Psoas muscle (tissue), 8 donors: ENCODE data around the gene STXBP1. TPM values are rescaled to one million over a fixed set of nuclear protein-coding genes. Genes with fewer than 3 reads are reported as not detected.
A peak's percentile ranks its signal among the peaks of the same experiment; 100 is the strongest.

Source experiments
- ATAC-seq, 4 donors: fragments of 200-7000 bp; cut with Tn5 transposase; one replicate each; pipeline ENCODE4 v1.9.1; 2020; ENCODE audit warnings: moderate library complexity in 3 of 4, mild to moderate bottlenecking in 2 of 4
- DNase-seq, 2 donors: peaks; one replicate each; pipeline ENCODE4 v3.0.0-alpha.2; 2020
- H3K27ac ChIP-seq: fragments of 200-600 bp; one replicate; pipeline ENCODE4 v1.8.0; 2022
- H3K27me3 ChIP-seq, 3 donors: fragments of 200-600 bp in 1 of 3; one replicate each; pipeline versions ENCODE4 v1.6.1 to v1.8.0; 2013 to 2022; ENCODE audit warnings: low read length in 2 of 3, mild to moderate bottlenecking in 2 of 3, moderate library complexity in 1 of 3; ENCODE audit not compliant: insufficient read depth in 3 of 3
- H3K36me3 ChIP-seq, 2 donors: fragments of 200-600 bp in 1 of 2; one replicate each; pipeline versions ENCODE4 v1.6.1 to v1.8.0; 2013 to 2022; ENCODE audit warnings: low read depth in 1 of 2, mild to moderate bottlenecking in 1 of 2, moderate library complexity in 1 of 2; ENCODE audit not compliant: insufficient read depth in 1 of 2
- H3K4me1 ChIP-seq: fragments of 200-600 bp; one replicate; pipeline ENCODE4 v1.8.0; 2022
- H3K4me3 ChIP-seq: fragments of 200-600 bp; one replicate; pipeline ENCODE4 v1.8.0; 2022; ENCODE audit warnings: mild to moderate bottlenecking
- H3K9me3 ChIP-seq: fragments of 200-600 bp; one replicate; pipeline ENCODE4 v1.8.0; 2022
- WGBS, 3 donors: extraction: QIAGEN DNeasy Blood & Tissue Kit; methylation state at CpG; one replicate each; pipeline versions ENCODE4 v1.1.6 to v1.1.7; 2013; 5-methylcytosine and 5-hydroxymethylcytosine counted together
- intact Hi-C, 2 donors: fragments of 100-400 bp; cut with DNase I; formaldehyde crosslinking; loops; one replicate each; pipeline versions ENCODE4 v1.11.0 to v1.14.2; 2022
- polyA plus RNA-seq, 3 donors: library from polyadenylated mRNA; stranded (reverse); fragments of 200-250 nt; gene quantifications; one replicate each; pipeline ENCODE4 v1.2.3, GENCODE V29; 2013
- total RNA-seq, 4 donors: library from RNA; stranded (reverse); fragmentation: NEBNext Ultra II Directional in 2 of 4; extraction: Animal tissue kit (Norgen Biotek cat#: 25700) in 2 of 4; gene quantifications; one replicate each; pipeline versions ENCODE4 v1.2.1 to v1.2.4, GENCODE V29; 2021 to 2023
- TF ChIP-seq, protein P1 (sequence below): fragments of 200-600 bp; IDR thresholded peaks from one replicate; pipeline ENCODE4 v1.8.0; 2022; ENCODE audit warnings: antibody characterized with exemption
- donor health status: healthy with polysubstance abuse.
- donor health status: DM: no; HTN: no; CAD: no; lungs with moderate emphysema.
- donor health status: Bipolar disorder and iron deficiency.
- donor health status: healthy.
- donor health status: DM: yes; HTN: yes; CAD: no.
- donor health status: DM: no; HTN: no; CAD: no.
- donor health status: DM: no; HTN: no; CAD: no.
- donor health status: DM: yes; HTN: yes; CAD: no.

Gene STXBP1
- total and polyA plus RNA-seq, 7 donors, result 2.8 to 12.3 (median 6.7) TPM

DNA sequence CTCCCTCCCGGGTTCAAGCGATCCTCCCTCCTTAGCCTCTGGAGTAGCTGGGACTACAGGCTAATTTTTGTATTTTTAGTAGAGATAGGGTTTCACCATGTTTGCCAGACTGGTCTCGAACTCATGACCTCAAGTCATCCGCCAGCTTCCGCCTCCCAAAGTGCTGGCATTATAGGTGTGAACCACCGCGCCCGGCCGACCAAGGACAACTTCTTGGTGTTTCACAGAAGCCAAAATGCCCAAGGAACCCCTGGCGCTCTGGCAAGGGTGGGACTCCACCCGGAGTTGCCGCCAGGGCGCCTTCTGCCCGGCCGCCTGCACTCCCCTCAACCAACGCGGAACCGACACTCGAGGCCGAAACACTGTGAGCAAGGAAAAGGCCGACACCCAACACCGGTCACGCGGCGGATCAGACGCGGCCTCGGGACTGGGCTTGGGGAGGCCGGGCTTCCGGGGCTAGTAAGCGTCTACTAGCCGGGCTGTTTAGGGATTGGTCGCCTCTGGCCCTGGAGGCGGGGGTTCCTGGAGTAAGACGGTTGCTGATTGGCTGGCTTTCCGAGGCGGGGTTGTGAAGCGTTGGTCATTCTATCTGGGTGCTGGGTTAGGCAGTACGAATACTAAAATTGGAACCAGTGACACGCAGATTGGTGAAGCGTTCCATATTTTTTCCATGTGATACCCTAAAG, 87.1 kb downstream of the STXBP1 start:
- TF ChIP-seq, protein P1, sequence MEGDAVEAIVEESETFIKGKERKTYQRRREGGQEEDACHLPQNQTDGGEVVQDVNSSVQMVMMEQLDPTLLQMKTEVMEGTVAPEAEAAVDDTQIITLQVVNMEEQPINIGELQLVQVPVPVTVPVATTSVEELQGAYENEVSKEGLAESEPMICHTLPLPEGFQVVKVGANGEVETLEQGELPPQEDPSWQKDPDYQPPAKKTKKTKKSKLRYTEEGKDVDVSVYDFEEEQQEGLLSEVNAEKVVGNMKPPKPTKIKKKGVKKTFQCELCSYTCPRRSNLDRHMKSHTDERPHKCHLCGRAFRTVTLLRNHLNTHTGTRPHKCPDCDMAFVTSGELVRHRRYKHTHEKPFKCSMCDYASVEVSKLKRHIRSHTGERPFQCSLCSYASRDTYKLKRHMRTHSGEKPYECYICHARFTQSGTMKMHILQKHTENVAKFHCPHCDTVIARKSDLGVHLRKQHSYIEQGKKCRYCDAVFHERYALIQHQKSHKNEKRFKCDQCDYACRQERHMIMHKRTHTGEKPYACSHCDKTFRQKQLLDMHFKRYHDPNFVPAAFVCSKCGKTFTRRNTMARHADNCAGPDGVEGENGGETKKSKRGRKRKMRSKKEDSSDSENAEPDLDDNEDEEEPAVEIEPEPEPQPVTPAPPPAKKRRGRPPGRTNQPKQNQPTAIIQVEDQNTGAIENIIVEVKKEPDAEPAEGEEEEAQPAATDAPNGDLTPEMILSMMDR, result peak; percentile 26
- WGBS, 3 donors, result 5 to 11% (median 8%) methylated on average over 41 of the region's 41 CpGs
- peak overlapping the region; percentile 50 for H3K4me3 ChIP-seq
- ATAC-seq (peak; percentile 98 to 99 (median 98)), DNase-seq (peak; percentile 98 to 99)
- intact Hi-C loops, result loop anchor here in 1 of 2 donors (2.0 kb wide), 1 partner anchor 14 kb away; no protein-coding TSS in a partner anchor
- H3K27me3 ChIP-seq, result no peaks in the 10 kb centered on the region
- H3K27ac ChIP-seq, result peak overlapping the region; percentile 88
- peaks cover 19% of the 10 kb centered on the region for H3K4me1 ChIP-seq
- H3K9me3 ChIP-seq, result no peaks in the 10 kb centered on the region
- no peaks in the 10 kb centered on the region for H3K36me3 ChIP-seq

DNA sequence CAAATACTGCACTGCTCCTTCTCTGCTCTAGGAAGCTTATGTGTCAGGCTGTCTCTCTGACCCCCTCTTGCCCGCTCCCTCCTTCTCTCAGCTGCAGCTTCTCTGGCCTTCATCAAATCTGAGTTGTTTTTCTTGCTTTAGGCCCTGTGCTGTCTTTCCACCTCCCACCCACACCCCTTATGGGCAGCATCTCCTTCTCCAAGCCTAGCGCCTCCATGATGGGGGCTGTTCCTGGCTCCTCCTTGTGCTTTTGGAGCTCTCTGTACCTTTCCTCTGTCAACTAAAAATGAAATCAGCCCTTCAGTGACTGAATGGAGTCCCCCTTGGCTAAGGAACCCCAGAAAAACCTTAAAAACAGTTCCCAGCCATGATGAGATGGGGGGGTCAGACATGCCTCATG, 88.1 kb downstream of the STXBP1 start:
- intact Hi-C loops, result no loop called here
- Histone ChIP-seq H3K9me3 (no peaks in the 10 kb centered on the region), H3K4me3 (no peak overlapping the region), H3K4me1 (peaks cover 19% of the 10 kb centered on the region), H3K27ac (peak overlapping the region; percentile 88), H3K36me3 (no peaks in the 10 kb centered on the region), H3K27me3 (no peaks in the 10 kb centered on the region)
- no peak for ATAC-seq
- TF ChIP-seq, protein P1, result no peak
- WGBS, 3 donors, result 95 to 98% (median 96%) methylated on average over 2 of the region's 2 CpGs
- DNase-seq, result no peak

DNA sequence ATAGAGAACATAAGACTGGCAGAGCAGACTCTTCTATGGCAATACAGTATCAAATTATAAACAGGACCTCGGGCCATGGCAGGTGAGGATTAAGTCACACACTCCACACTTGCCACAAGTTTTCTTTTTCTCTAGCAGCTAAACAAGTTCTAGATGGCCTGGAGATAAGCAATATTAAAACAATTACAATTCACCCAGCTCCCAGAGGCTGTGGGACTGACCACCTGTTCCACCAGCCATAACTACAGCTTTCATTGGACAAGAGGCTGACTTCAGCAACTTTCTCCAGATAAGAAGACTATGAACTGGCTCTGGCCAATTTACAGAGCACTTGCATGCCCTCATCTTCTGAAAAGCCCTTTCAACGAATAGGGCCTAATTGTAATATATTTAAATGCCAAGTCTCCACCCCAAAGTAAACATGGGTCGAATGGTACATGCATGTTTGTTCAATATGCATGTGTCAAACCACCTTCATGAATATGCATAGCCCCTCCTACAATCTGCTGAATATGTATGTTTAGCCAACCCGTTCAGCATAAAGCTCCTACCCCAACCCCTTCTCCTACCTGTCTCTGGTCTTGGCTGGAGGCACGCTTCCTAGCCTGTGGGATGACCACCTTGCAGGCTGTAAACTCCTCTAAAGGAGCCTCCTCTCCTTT, 88.6 kb downstream of the STXBP1 start:
- Histone ChIP-seq H3K4me3 (no peak overlapping the region), H3K27me3 (no peaks in the 10 kb centered on the region), H3K9me3 (no peaks in the 10 kb centered on the region), H3K36me3 (no peaks in the 10 kb centered on the region), H3K27ac (peak overlapping the region; percentile 88), H3K4me1 (peaks cover 19% of the 10 kb centered on the region)
- TF ChIP-seq, protein P1, result no peak
- DNase-seq (no peak), ATAC-seq (no peak)
- intact Hi-C loops, result no loop called here
- WGBS, 3 donors, result 59 to 72% (median 65%) methylated on average over 5 of the region's 5 CpGs

DNA sequence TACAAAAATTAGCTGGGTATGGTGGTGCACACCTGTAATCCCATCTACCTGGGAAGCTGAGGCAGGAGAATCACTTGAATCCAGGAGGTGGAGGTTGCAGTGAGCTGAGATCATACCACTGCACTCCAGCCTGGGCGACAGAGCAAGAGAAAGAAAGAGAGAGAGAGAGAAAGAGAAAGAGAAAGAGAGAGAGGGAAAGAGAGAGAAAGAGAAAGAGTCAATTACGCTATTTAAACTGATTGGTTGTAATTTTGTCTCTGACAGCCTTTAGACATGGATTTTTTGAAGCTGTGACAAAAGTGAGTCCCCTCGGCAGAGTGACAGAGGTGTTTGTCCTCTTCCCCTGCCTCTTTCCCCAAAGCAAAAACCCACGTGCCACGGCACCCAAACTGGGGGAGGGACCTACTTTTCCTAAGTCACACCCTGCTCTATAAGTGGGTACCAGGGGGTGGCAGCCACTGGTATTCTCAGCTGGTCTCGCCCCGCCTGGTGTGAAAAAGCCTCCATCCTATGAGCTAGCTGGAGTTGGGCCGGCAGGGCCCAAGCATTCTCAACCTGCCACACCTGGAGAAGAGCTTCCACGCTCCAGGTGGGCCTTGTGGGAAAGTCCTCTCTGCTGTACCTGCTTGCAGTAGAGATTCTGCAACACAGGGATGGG, 91.3 kb downstream of the STXBP1 start:
- H3K27ac ChIP-seq, result no peak overlapping the region
- intact Hi-C loops, result no loop called here
- H3K27me3 ChIP-seq, result no peaks in the 10 kb centered on the region
- TF ChIP-seq, protein P1, result no peak
- H3K4me1 ChIP-seq, result peaks cover 19% of the 10 kb centered on the region
- no peaks in the 10 kb centered on the region for H3K36me3 ChIP-seq
- no peak for ATAC-seq
- DNase-seq, result no peak
- no peak overlapping the region for H3K4me3 ChIP-seq
- H3K9me3 ChIP-seq, result no peaks in the 10 kb centered on the region
- WGBS, 3 donors, result 81 to 83% (median 82%) methylated on average over 9 of the region's 9 CpGs
